HepG2 (cell line): Measurements from ENCODE around the gene DMRT1. TPM values are rescaled to one million over a fixed set of nuclear protein-coding genes. Genes with fewer than 3 reads are reported as not detected.

Source experiments
- ATAC-seq: fragments of 200-7000 bp; cut with Tn5 transposase; 3 replicates; pipeline ENCODE4 v1.9.1; 2020; ENCODE audit warnings: mild to moderate bottlenecking, moderate library complexity
- BruUV-seq: library from RNA; stranded (reverse); fragments of 400-500 nt; replicated peaks from 2 replicates; lab custom pipeline; 2021; lab: Mats Ljungman, UMichigan
- CTCF ChIA-PET: fragments of 300-600 bp; formaldehyde crosslinking; extraction: SDS; loops from one replicate; lab custom pipeline; 2021; ENCODE audit warnings: low total read pairs, inconsistent platforms, low intra/inter-chr PET ratio; lab: Yijun Ruan, JAX
- POLR2A ChIA-PET: fragments of 350-600 bp; sonication (Branson Sonifier 250); formaldehyde crosslinking; loops from one replicate; lab custom pipeline; 2020; ENCODE audit warnings: antibody characterized with exemption, inconsistent platforms; lab: Yijun Ruan, JAX
- DNase-seq: peaks from one replicate; pipeline ENCODE4 v3.0.0-alpha.2; 2015; ENCODE audit warnings: low spot score
- FAIRE-seq: peaks from 3 replicates; lab custom pipeline; 2011; peaks lifted over from hg19 to GRCh38; lab: Jason Lieb, UNC
- H2AFZ ChIP-seq: one replicate; pipeline ENCODE4 v1.6.1; 2011; ENCODE audit warnings: low read length, inconsistent platforms
- H3K27ac ChIP-seq: fragments of 300-600 bp; 3 replicates; pipeline ENCODE4 v1.8.0; 2011; ENCODE audit warnings: mixed run types, mild to moderate bottlenecking, mixed read lengths, low read length, inconsistent platforms; ENCODE audit not compliant: insufficient read depth; ENCODE audit errors: extremely low read length
- H3K27me3 ChIP-seq, 2 experiments: fragments of 200-600 bp in 1 of 2; 2 replicates in 1 of 2; 3 replicates in 1 of 2; pipeline versions ENCODE4 v1.6.0 to v1.8.0; 2011; ENCODE audit warnings: low read length in 2 of 2, mild to moderate bottlenecking in 2 of 2, moderate library complexity in 2 of 2, inconsistent platforms in 1 of 2; ENCODE audit not compliant: insufficient read depth in 2 of 2, control insufficient read depth in 1 of 2
- H3K36me3 ChIP-seq, 2 experiments: fragments of 200-600 bp in 1 of 2; replicated peaks in 1 of 2; 2 replicates in 1 of 2; 3 replicates in 1 of 2; pipeline versions ENCODE4 v1.5.1 to v1.8.0; 2011; ENCODE audit warnings: low read length in 2 of 2, inconsistent platforms in 1 of 2; ENCODE audit not compliant: insufficient read depth in 2 of 2, control insufficient read depth in 1 of 2
- H3K4me1 ChIP-seq: 2 replicates; pipeline ENCODE4 v1.5.1; 2012; ENCODE audit warnings: low read length, inconsistent platforms; ENCODE audit not compliant: insufficient read depth
- H3K4me2 ChIP-seq: 2 replicates; pipeline ENCODE4 v1.6.0; 2011; ENCODE audit warnings: low read depth, low read length, inconsistent platforms
- H3K4me3 ChIP-seq, 3 experiments: fragments of 200-600 bp in 1 of 3; sonication (generic), shearing (Covaris generic) in 1 of 3; replicated peaks in 1 of 3; 2 replicates each; pipeline ENCODE4 v1.5.1; 2011 to 2016; ENCODE audit warnings: low read length in 3 of 3, inconsistent platforms in 2 of 3, low read depth in 2 of 3, mild to moderate bottlenecking in 2 of 3, control low read depth in 1 of 3, mixed read lengths in 1 of 3; ENCODE audit not compliant: insufficient read depth in 1 of 3
- H3K79me2 ChIP-seq: one replicate; pipeline ENCODE4 v1.6.1; 2011; ENCODE audit warnings: low read length, inconsistent platforms; ENCODE audit not compliant: insufficient read depth
- H3K9ac ChIP-seq: 2 replicates; pipeline ENCODE4 v1.6.0; 2011; ENCODE audit warnings: mild to moderate bottlenecking, low read depth, low read length, inconsistent platforms; ENCODE audit not compliant: insufficient read depth
- H3K9me3 ChIP-seq: 2 replicates; pipeline ENCODE4 v1.5.1; 2012; ENCODE audit warnings: mild to moderate bottlenecking, low read length
- H4K20me1 ChIP-seq: 2 replicates; pipeline ENCODE4 v1.6.0; 2011; ENCODE audit warnings: inconsistent platforms, mild to moderate bottlenecking, low read length, moderate library complexity; ENCODE audit not compliant: insufficient read depth
- BORCS8-MEF2B ChIP-seq: sonication (generic); formaldehyde crosslinking; IDR thresholded peaks from 2 replicates; pipeline ENCODE4 v1.8.0; 2022; ENCODE audit warnings: mild to moderate bottlenecking, missing genetic modification reagents
- MAFF ChIP-seq: IDR thresholded peaks from 2 replicates; pipeline ENCODE4 v1.6.1; 2011; ENCODE audit warnings: low read depth, low read length, improper control_type of control experiment
- MAFK ChIP-seq, 2 experiments: IDR thresholded peaks in 1 of 2; conservative IDR thresholded peaks in 1 of 2; 2 replicates each; pipeline ENCODE4 v1.6.1; 2011; ENCODE audit warnings: improper control_type of control experiment in 2 of 2, low read length in 2 of 2
- ZNF772 ChIP-seq: sonication (generic); formaldehyde crosslinking; IDR thresholded peaks from 2 replicates; pipeline ENCODE4 v1.5.0; 2020; ENCODE audit warnings: mild to moderate bottlenecking, missing genetic modification reagents
- WGBS: methylation state at CpG from one replicate; pipeline ENCODE4 v1.1.6; 2017; ENCODE audit warnings: low lambda C conversion rate; 5-methylcytosine and 5-hydroxymethylcytosine counted together
- in situ Hi-C: cut with HindIII; loops from 2 replicates; pipeline ENCODE4 v1.10.0; 2017; ENCODE audit warnings: low pct_unique_long_range_greater_than_20kb; ENCODE audit not compliant: extremely low pct_ligation_motif_present
- intact Hi-C: fragments of 100-400 bp; cut with micrococcal nuclease; formaldehyde crosslinking; loops from one replicate; pipeline ENCODE4 v1.10.0; 2022; ENCODE audit not compliant: unreplicated experiment
- polyA plus RNA-seq, 8 experiments: library from polyadenylated mRNA; depleted of rRNA in 3 of 8; stranded (reverse) in 7 of 8; unstranded in 1 of 8; fragments of >200 nt; fragmentation: Illumina TruSeq in 4 of 8; extraction: Trizol in 4 of 8; gene quantifications; 2 replicates each; pipeline versions ENCODE4 v1.2.1 to v1.2.3, GENCODE V29; 2011 to 2016; ENCODE audit warnings: low read depth in 4 of 8, missing spikeins in 1 of 8, mixed read lengths in 1 of 8; ENCODE audit not compliant: insufficient read depth in 1 of 8
- total RNA-seq, 5 experiments: library from RNA; depleted of rRNA; stranded (reverse); fragments of >200 nt; fragmentation: Illumina TruSeq; extraction: Trizol; gene quantifications; 2 replicates each; pipeline ENCODE4 v1.2.3, GENCODE V29; 2016; ENCODE audit warnings: low read depth in 1 of 5
- TF ChIP-seq, protein P1 (sequence below): sonication (generic); formaldehyde crosslinking; IDR thresholded peaks from 2 replicates; pipeline ENCODE4 v1.5.0; 2020; ENCODE audit warnings: mild to moderate bottlenecking, missing genetic modification reagents, moderate library complexity

The DMRT1 gene
- total and polyA plus RNA-seq, 2 of the 13 experiments (the other 11 are each of a cell fraction or from before 2014, with no cell fraction given) = not detected

DNA sequence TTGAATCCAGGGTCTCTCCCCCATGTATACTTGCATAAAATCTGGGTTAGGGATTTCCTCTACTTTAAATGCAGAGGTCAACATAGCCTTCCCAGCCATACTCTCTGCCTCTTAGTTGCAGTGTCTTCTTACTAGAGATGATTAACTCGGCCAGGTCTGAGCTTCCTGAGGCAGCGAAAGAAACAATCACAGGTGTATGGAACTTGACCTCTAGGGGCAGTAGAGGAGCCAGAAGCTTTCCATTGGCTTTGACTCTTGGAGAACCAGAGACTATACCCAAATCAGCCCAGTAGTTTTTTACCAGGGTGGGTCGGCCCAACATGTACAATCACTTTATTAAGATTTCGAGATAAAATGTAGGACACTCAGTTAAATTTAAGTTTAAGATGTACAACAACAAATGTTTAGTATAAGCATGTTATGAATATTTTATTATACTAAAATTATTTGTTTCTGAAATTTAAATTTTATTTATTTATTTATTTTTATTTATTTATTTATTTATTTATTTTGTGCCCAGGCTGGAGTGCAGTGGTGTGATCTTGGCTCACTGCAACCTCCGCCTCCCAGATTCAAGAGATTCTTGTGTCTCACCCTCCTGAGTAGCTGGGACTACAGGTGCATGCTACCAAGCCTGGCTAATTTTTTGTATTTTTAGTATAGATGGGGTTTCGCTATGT, 87.0 kb downstream of the DMRT1 start:
- CTCF ChIA-PET = no interaction called here
- no peak overlapping the region for H3K4me3 ChIP-seq
- in situ Hi-C loops (no loop called here), intact Hi-C loops (no loop called here)
- no peak for TF ChIP-seq BORCS8-MEF2B
- TF ChIP-seq, protein P1, sequence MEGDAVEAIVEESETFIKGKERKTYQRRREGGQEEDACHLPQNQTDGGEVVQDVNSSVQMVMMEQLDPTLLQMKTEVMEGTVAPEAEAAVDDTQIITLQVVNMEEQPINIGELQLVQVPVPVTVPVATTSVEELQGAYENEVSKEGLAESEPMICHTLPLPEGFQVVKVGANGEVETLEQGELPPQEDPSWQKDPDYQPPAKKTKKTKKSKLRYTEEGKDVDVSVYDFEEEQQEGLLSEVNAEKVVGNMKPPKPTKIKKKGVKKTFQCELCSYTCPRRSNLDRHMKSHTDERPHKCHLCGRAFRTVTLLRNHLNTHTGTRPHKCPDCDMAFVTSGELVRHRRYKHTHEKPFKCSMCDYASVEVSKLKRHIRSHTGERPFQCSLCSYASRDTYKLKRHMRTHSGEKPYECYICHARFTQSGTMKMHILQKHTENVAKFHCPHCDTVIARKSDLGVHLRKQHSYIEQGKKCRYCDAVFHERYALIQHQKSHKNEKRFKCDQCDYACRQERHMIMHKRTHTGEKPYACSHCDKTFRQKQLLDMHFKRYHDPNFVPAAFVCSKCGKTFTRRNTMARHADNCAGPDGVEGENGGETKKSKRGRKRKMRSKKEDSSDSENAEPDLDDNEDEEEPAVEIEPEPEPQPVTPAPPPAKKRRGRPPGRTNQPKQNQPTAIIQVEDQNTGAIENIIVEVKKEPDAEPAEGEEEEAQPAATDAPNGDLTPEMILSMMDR (CRISPR knock-in tag) = peak; percentile 45
- no peak overlapping the region for H2AFZ ChIP-seq
- H3K4me1 ChIP-seq = no peaks in the 10 kb centered on the region
- no peak overlapping the region for H3K27ac ChIP-seq
- DNase-seq (peak; percentile 28), ATAC-seq (peak; percentile 92), FAIRE-seq (no peak)
- no peak overlapping the region for H3K4me2 ChIP-seq
- H4K20me1 ChIP-seq = no peaks in the 10 kb centered on the region
- no peak overlapping the region for H3K9ac ChIP-seq
- 17% methylated on average over 6 of the region's 6 CpGs for WGBS
- H3K36me3 ChIP-seq = no peaks in the 10 kb centered on the region
- H3K9me3 ChIP-seq = no peaks in the 10 kb centered on the region
- no TSS peak for BruUV-seq
- H3K27me3 ChIP-seq = peaks cover 3 to 17% of the 10 kb centered on the region in 2 experiments; a peak in 3 of 5 replicates
- H3K79me2 ChIP-seq = no peaks in the 10 kb centered on the region
- POLR2A ChIA-PET = no interaction called here

DNA sequence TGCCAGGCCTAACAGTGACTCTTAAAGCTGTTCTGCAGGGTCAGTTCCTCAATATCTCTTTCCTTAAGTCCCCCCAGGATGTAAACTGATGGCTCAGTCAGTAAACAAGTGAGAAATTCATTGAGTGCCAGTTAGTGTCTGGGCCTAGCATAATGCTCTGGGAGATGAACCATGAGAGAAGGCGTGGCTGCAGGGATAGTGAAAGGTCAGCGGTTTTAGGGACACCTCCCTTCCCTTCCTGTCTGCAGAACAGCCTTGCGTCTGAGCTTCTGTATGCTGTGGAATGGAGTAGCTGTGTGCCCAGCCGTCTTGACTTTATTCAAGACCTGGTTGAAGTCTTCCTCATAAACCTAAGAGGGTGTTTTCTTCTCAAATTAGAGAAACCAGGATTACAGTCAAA, 88.2 kb downstream of the DMRT1 start:
- 20% methylated on average over 4 of the region's 4 CpGs for WGBS
- DNase-seq (no peak), FAIRE-seq (no peak), ATAC-seq (no peak)
- ChIA-PET POLR2A (no interaction called here), CTCF (no interaction called here)
- in situ Hi-C loops = no loop called here
- no peaks in the 10 kb centered on the region for H3K36me3 ChIP-seq
- no peak overlapping the region for H3K4me2 ChIP-seq
- peaks cover 3 to 21% of the 10 kb centered on the region in 2 experiments; a peak in 3 of 5 replicates for H3K27me3 ChIP-seq
- TF ChIP-seq MAFK (conservative IDR thresholded peaks at IDR 0.05 in 1 of 2, IDR thresholded peaks at IDR 0.05 in 1 of 2; ENCODE audit: low read length in 2 of 2) (peak; percentile 44 to 63), MAFF (peak; percentile 48), ZNF772 (CRISPR knock-in tag) (no peak)
- no peak overlapping the region for H2AFZ ChIP-seq
- H4K20me1 ChIP-seq = no peaks in the 10 kb centered on the region
- no peak overlapping the region for H3K4me3 ChIP-seq
- no peaks in the 10 kb centered on the region for H3K9me3 ChIP-seq
- H3K9ac ChIP-seq = no peak overlapping the region
- no peaks in the 10 kb centered on the region for H3K79me2 ChIP-seq
- no peak overlapping the region for H3K27ac ChIP-seq
- no peaks in the 10 kb centered on the region for H3K4me1 ChIP-seq
- intact Hi-C loops = no loop called here
- no TSS peak for BruUV-seq
